Measurements from ENCODE around the gene B4GALT4.

The B4GALT4 gene

GRCh38 chr3:119239206-119239820 lies 1.4 kb downstream of the B4GALT4 start:
- TF ChIP-seq Cebpa-rat (IDR thresholded peaks at IDR 0.05), result no peak
- H3K27ac ChIP-seq, result no peak overlapping the region
- peak overlapping the region; percentile 89 for H3K9ac ChIP-seq
- peaks cover 10% of the 10 kb centered on the region; the same call in 1 of the 2 replicates for H3K9me3 ChIP-seq
- peaks cover 57% of the 10 kb centered on the region for H3K4me1 ChIP-seq
- peaks cover 20% of the 10 kb centered on the region for H3K36me3 ChIP-seq
- H3K27me3 ChIP-seq, result no peaks in the 10 kb centered on the region
- peak overlapping the region; percentile 85 for H3K4me3 ChIP-seq
- H4K20me1 ChIP-seq, result peaks cover 8% of the 10 kb centered on the region; the same call in 1 of the 2 replicates
- H3K4me2 ChIP-seq, result peak overlapping the region; percentile 88

DNA sequence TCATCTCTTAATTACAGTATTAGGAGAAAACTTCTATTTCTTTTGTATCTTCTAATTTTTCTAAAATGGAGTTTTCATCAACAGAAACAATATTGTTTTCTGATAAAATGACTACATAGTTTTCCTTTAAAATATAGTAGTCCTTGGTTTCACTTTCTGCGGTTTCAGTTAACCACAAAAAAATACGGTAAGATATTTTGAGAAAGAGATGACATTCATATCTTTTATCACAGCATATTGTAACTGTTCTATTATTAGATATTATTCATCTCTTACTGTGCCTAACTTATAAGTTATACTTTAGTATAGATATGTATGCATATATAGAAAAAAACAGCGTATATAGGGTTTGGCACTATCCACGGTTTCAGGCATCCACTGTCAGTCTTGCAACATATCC lies 2.3 kb downstream of the B4GALT4 start:
- TF ChIP-seq Cebpa-rat (IDR thresholded peaks at IDR 0.05), result no peak
- peaks cover 29% of the 10 kb centered on the region for H3K36me3 ChIP-seq
- peaks cover 10% of the 10 kb centered on the region; the same call in 1 of the 2 replicates for H3K9me3 ChIP-seq
- H3K27me3 ChIP-seq, result no peaks in the 10 kb centered on the region
- no peak overlapping the region for H3K27ac ChIP-seq
- H3K4me2 ChIP-seq, result peak overlapping the region; percentile 88
- H4K20me1 ChIP-seq, result peaks cover 8% of the 10 kb centered on the region; the same call in 1 of the 2 replicates
- no peak overlapping the region for H3K4me3 ChIP-seq
- H3K4me1 ChIP-seq, result peaks cover 61% of the 10 kb centered on the region
- H3K9ac ChIP-seq, result no peak overlapping the region

- Histone ChIP-seq H3K4me2 (peak overlapping the region; percentile 43), H3K4me1 (peaks cover 61% of the 10 kb centered on the region), H3K9ac (no peak overlapping the region), H3K9me3 (peaks cover 5% of the 10 kb centered on the region; the same call in 1 of the 2 replicates), H3K27ac (no peak overlapping the region), H3K4me3 (no peak overlapping the region), H3K36me3 (peaks cover 40% of the 10 kb centered on the region), H4K20me1 (peaks cover 8% of the 10 kb centered on the region; the same call in 1 of the 2 replicates), H3K27me3 (no peaks in the 10 kb centered on the region)
- TF ChIP-seq Cebpa-rat (IDR thresholded peaks at IDR 0.05), result no peak
These were observed 3.4 kb downstream of the B4GALT4 start for GRCh38 chr3:119237299-119237698.

DNA sequence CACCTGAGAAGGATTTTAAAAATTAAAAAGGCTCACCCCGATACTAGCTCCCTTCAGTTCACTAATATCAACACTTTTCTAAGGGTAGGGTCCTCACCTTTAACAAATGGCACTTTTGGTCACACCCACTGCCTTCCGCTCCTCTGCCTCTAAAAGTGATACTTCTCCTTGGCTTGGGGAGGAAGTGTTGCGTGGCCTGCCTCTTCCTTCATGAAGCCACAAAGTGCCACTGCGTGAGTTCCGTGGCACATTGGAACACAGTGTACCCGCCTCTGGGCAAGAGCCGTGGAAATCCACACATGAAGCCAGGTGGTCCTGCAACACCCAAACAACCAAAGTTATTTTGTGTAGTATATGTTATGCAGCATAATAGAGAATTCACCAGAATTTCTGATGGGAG lies 3.9 kb downstream of the B4GALT4 start:
- peaks cover 45% of the 10 kb centered on the region for H3K36me3 ChIP-seq

DNA sequence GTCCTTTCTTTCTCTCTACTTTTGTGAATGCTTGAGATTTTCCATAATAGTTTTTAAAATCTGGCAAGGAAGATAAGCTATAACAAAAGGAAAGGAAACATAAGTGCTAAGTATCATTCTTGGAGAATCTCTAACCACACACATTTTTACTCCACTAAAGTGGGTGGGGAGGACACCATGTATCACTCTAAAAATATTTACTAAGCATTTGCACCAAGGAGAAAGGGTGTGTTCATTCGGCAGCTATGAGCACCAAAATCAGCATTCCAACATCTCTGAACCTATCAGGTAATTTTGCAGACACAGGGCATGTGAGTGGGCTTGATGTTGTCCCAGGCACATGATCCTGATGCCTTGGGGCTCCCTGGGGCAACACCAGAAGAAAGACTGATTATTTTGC lies 5.5 kb downstream of the B4GALT4 start:
- Histone ChIP-seq H3K27ac (no peak overlapping the region), H3K9ac (no peak overlapping the region), H3K27me3 (no peaks in the 10 kb centered on the region), H3K9me3 (no peaks in the 10 kb centered on the region), H3K4me3 (no peak overlapping the region), H3K4me1 (peaks cover 56% of the 10 kb centered on the region), H3K36me3 (peaks cover 56% of the 10 kb centered on the region), H4K20me1 (peaks cover 14% of the 10 kb centered on the region; the same call in 1 of the 2 replicates), H3K4me2 (peak overlapping the region; percentile 62)
- no peak for TF ChIP-seq Cebpa-rat (IDR thresholded peaks at IDR 0.05)

More for the DNA sequence above, 3.9 kb downstream of the B4GALT4 start:
- no peak for TF ChIP-seq Cebpa-rat (IDR thresholded peaks at IDR 0.05)
- Histone ChIP-seq H3K9ac (no peak overlapping the region), H3K4me2 (peak overlapping the region; percentile 43), H3K27me3 (no peaks in the 10 kb centered on the region), H3K27ac (no peak overlapping the region), H3K4me1 (peaks cover 61% of the 10 kb centered on the region), H3K9me3 (no peaks in the 10 kb centered on the region), H4K20me1 (peaks cover 8% of the 10 kb centered on the region; the same call in 1 of the 2 replicates), H3K4me3 (no peak overlapping the region)

GRCh38 chr3:119234610-119235009 lies 6.1 kb downstream of the B4GALT4 start:
- TF ChIP-seq Cebpa-rat (IDR thresholded peaks at IDR 0.05), result no peak
- Histone ChIP-seq H3K4me3 (no peak overlapping the region), H3K9me3 (no peaks in the 10 kb centered on the region), H3K27me3 (no peaks in the 10 kb centered on the region), H4K20me1 (peaks cover 17% of the 10 kb centered on the region; the same call in 1 of the 2 replicates), H3K9ac (no peak overlapping the region), H3K36me3 (peaks cover 62% of the 10 kb centered on the region), H3K4me2 (peak overlapping the region; percentile 62), H3K27ac (no peak overlapping the region), H3K4me1 (peaks cover 53% of the 10 kb centered on the region)

DNA sequence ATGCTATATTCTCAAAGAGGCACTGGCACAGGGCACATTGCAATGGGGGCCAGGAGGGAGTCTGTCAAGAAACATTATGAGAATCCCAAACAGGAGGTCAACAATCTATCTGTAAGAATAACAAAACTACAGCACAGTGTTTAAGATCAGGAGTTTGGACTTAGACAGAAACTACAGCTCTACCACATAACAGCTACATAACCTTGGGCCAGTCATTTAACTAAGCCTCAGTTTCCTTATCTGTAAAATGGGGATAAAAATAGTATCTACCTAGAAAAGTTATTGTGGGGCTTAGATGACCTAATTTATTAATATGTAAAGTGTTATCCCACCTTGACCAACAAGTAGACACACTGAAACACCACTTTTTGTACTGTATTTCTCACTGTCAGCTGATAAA lies 9.9 kb downstream of the B4GALT4 start:
- Histone ChIP-seq H4K20me1 (peaks cover 20% of the 10 kb centered on the region; the same call in 1 of the 2 replicates), H3K27me3 (no peaks in the 10 kb centered on the region), H3K4me1 (peaks cover 18% of the 10 kb centered on the region), H3K9ac (no peak overlapping the region), H3K36me3 (peaks cover 88% of the 10 kb centered on the region), H3K4me2 (no peak overlapping the region), H3K27ac (no peak overlapping the region), H3K4me3 (no peak overlapping the region), H3K9me3 (0 out of 2 replicates have a peak, but pooled peaks cover 5% of the 10 kb centered on the region)
- TF ChIP-seq Cebpa-rat (IDR thresholded peaks at IDR 0.05), result no peak

DNA sequence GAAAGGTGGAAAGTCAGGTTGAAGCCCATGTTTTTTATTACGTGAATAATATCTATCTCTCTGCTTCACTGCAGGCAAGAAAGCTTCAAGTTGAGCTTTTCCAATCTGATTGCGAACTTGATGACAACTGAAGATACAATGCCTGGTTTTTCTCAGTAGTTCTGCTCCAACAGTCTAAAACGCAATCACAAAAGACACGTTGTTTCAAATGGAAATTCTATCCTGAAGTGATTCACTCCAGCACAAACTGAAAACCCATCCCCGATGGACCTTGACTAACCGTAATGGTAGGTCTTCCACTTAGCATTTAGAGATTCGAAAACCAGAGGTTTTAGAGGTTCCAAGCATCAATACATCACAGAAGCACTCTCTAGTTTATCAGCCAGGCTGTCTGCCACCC lies 10.6 kb downstream of the B4GALT4 start:
- Histone ChIP-seq H3K4me3 (no peak overlapping the region), H3K4me1 (peaks cover 12% of the 10 kb centered on the region), H4K20me1 (peaks cover 20% of the 10 kb centered on the region; the same call in 1 of the 2 replicates), H3K9ac (no peak overlapping the region), H3K27me3 (no peaks in the 10 kb centered on the region), H3K4me2 (no peak overlapping the region), H3K27ac (no peak overlapping the region), H3K36me3 (peaks cover 88% of the 10 kb centered on the region), H3K9me3 (0 out of 2 replicates have a peak, but pooled peaks cover 5% of the 10 kb centered on the region)
- no peak for TF ChIP-seq Cebpa-rat (IDR thresholded peaks at IDR 0.05)

- Histone ChIP-seq H3K9me3 (0 out of 2 replicates have a peak, but pooled peaks cover 5% of the 10 kb centered on the region), H3K27me3 (no peaks in the 10 kb centered on the region), H3K27ac (no peak overlapping the region), H3K4me1 (peaks cover 3% of the 10 kb centered on the region; the same call in 1 of the 2 replicates), H3K4me2 (no peak overlapping the region), H3K36me3 (peaks cover 91% of the 10 kb centered on the region), H3K4me3 (no peak overlapping the region), H4K20me1 (peaks cover 20% of the 10 kb centered on the region; the same call in 1 of the 2 replicates), H3K9ac (no peak overlapping the region)
- TF ChIP-seq Cebpa-rat (IDR thresholded peaks at IDR 0.05), result no peak
These were observed 11.5 kb downstream of the B4GALT4 start for GRCh38 chr3:119229190-119229589.

- Histone ChIP-seq H4K20me1 (peaks cover 20% of the 10 kb centered on the region; the same call in 1 of the 2 replicates), H3K4me3 (no peak overlapping the region), H3K36me3 (peaks cover 91% of the 10 kb centered on the region), H3K27ac (no peak overlapping the region), H3K9me3 (0 out of 2 replicates have a peak, but pooled peaks cover 5% of the 10 kb centered on the region), H3K9ac (no peak overlapping the region), H3K27me3 (no peaks in the 10 kb centered on the region), H3K4me1 (no peaks in the 10 kb centered on the region), H3K4me2 (no peak overlapping the region)
- TF ChIP-seq Cebpa-rat (IDR thresholded peaks at IDR 0.05), result no peak
These were observed 12.1 kb downstream of the B4GALT4 start for GRCh38 chr3:119228373-119229145.
